ENCODE results near the gene TTC16.

DNA sequence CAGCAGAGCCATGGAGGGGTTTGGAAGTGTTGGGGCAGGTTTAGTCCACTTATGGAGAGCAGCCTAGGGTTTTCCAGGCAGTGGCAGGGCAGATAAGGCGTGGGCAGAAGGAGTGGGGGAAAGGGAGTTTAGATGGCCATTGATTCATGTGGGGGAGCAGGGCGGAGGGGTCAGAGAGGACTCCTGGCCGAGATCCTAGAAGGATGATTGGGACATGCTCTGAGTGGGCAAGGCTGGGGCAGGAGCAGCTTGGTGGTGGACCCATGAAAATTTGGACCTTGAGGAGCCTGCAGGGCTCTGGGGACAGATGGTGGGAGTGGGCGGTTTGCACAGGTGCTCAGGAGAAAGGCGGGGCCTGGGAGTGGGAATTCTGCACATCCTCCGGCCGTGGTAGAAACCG lies 37.3 kb downstream of the TTC16 start:
- TF ChIP-seq, protein P1, sequence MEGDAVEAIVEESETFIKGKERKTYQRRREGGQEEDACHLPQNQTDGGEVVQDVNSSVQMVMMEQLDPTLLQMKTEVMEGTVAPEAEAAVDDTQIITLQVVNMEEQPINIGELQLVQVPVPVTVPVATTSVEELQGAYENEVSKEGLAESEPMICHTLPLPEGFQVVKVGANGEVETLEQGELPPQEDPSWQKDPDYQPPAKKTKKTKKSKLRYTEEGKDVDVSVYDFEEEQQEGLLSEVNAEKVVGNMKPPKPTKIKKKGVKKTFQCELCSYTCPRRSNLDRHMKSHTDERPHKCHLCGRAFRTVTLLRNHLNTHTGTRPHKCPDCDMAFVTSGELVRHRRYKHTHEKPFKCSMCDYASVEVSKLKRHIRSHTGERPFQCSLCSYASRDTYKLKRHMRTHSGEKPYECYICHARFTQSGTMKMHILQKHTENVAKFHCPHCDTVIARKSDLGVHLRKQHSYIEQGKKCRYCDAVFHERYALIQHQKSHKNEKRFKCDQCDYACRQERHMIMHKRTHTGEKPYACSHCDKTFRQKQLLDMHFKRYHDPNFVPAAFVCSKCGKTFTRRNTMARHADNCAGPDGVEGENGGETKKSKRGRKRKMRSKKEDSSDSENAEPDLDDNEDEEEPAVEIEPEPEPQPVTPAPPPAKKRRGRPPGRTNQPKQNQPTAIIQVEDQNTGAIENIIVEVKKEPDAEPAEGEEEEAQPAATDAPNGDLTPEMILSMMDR (IDR thresholded peaks at IDR 0.05): no peak
- TF ChIP-seq EZH2 (IDR thresholded peaks at IDR 0.05; ENCODE audit: borderline replicate concordance, insufficient read depth, low read depth, low read length, poor library complexity, severe bottlenecking): no peak
